ENCODE data around the gene NUP153.

GRCh38 chr6:17635568-17635967 is 71.2 kb downstream of the NUP153 start:
- TF ChIP-seq SREBF2 (IDR thresholded peaks at IDR 0.05) = no peak
- TF ChIP-seq, protein P1, sequence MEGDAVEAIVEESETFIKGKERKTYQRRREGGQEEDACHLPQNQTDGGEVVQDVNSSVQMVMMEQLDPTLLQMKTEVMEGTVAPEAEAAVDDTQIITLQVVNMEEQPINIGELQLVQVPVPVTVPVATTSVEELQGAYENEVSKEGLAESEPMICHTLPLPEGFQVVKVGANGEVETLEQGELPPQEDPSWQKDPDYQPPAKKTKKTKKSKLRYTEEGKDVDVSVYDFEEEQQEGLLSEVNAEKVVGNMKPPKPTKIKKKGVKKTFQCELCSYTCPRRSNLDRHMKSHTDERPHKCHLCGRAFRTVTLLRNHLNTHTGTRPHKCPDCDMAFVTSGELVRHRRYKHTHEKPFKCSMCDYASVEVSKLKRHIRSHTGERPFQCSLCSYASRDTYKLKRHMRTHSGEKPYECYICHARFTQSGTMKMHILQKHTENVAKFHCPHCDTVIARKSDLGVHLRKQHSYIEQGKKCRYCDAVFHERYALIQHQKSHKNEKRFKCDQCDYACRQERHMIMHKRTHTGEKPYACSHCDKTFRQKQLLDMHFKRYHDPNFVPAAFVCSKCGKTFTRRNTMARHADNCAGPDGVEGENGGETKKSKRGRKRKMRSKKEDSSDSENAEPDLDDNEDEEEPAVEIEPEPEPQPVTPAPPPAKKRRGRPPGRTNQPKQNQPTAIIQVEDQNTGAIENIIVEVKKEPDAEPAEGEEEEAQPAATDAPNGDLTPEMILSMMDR (IDR thresholded peaks at IDR 0.05) = no peak
- TF ChIP-seq, protein P2, sequence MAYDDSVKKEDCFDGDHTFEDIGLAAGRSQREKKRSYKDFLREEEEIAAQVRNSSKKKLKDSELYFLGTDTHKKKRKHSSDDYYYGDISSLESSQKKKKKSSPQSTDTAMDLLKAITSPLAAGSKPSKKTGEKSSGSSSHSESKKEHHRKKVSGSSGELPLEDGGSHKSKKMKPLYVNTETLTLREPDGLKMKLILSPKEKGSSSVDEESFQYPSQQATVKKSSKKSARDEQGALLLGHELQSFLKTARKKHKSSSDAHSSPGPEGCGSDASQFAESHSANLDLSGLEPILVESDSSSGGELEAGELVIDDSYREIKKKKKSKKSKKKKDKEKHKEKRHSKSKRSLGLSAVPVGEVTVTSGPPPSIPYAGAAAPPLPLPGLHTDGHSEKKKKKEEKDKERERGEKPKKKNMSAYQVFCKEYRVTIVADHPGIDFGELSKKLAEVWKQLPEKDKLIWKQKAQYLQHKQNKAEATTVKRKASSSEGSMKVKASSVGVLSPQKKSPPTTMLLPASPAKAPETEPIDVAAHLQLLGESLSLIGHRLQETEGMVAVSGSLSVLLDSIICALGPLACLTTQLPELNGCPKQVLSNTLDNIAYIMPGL (CRISPR knock-in tag; IDR thresholded peaks at IDR 0.05; ENCODE audit: borderline replicate concordance) = no peak
